Ishikawa (cell line): ENCODE measurements around the gene RTN1.

Experiments used
- CEBPB ChIP-seq: IDR thresholded peaks from 2 replicates; pipeline ENCODE4 v1.6.1; 2012
- CREB1 ChIP-seq: IDR thresholded peaks from 2 replicates; pipeline ENCODE4 v1.6.1; 2012; ENCODE audit warnings: low read depth
- EGR1 ChIP-seq: IDR thresholded peaks from 2 replicates; pipeline ENCODE4 v1.6.1; 2012
- EP300 ChIP-seq: IDR thresholded peaks from 2 replicates; pipeline ENCODE4 v1.6.1; 2012; ENCODE audit warnings: borderline replicate concordance
- FOXM1 ChIP-seq: IDR thresholded peaks from 2 replicates; pipeline ENCODE4 v1.6.1; 2012; ENCODE audit warnings: low read depth, borderline replicate concordance
- MAX ChIP-seq: IDR thresholded peaks from 2 replicates; pipeline ENCODE4 v1.6.1; 2012
- NFIC ChIP-seq: IDR thresholded peaks from 2 replicates; pipeline ENCODE4 v1.6.1; 2012
- RAD21 ChIP-seq: IDR thresholded peaks from 2 replicates; pipeline ENCODE4 v1.6.1; 2012; ENCODE audit warnings: low read depth
- REST ChIP-seq: IDR thresholded peaks from 2 replicates; pipeline ENCODE4 v1.6.1; 2012; ENCODE audit warnings: low read depth, mild to moderate bottlenecking
- TAF1 ChIP-seq: IDR thresholded peaks from 2 replicates; pipeline ENCODE4 v1.6.1; 2012; ENCODE audit warnings: low read depth, mild to moderate bottlenecking
- TCF12 ChIP-seq: IDR thresholded peaks from 2 replicates; pipeline ENCODE4 v1.6.1; 2012; ENCODE audit warnings: low read depth
- TEAD4 ChIP-seq: IDR thresholded peaks from 2 replicates; pipeline ENCODE4 v1.6.1; 2012
- USF1 ChIP-seq: IDR thresholded peaks from 2 replicates; pipeline ENCODE4 v1.6.1; 2012
- YY1 ChIP-seq: IDR thresholded peaks from 2 replicates; pipeline ENCODE4 v1.6.1; 2012; ENCODE audit warnings: low read depth
- ZBTB7A ChIP-seq: IDR thresholded peaks from 2 replicates; pipeline ENCODE4 v1.6.1; 2012; ENCODE audit warnings: low read depth

The RTN1 gene

GRCh38 chr14:59863806-59864525 is 6.6 kb downstream of the RTN1 start:
- TF ChIP-seq RAD21 = no peak
- no peak for TF ChIP-seq YY1
- TF ChIP-seq EGR1 = no peak
- no peak for TF ChIP-seq EP300
- TF ChIP-seq REST = no peak
- TF ChIP-seq TAF1 = no peak

- TF ChIP-seq USF1 = no peak
- TF ChIP-seq TAF1 = no peak
- TF ChIP-seq YY1 = no peak
- no peak for TF ChIP-seq EGR1
- TF ChIP-seq CREB1 = no peak
Measured at GRCh38 chr14:59857328-59857727, 13.2 kb downstream of the RTN1 start.

- TF ChIP-seq MAX = no peak
- no peak for TF ChIP-seq USF1
- no peak for TF ChIP-seq EGR1
- TF ChIP-seq REST = no peak
- no peak for TF ChIP-seq EP300
- no peak for TF ChIP-seq NFIC
- TF ChIP-seq RAD21 = no peak
- TF ChIP-seq TEAD4 = no peak
- TF ChIP-seq TAF1 = no peak
- no peak for TF ChIP-seq FOXM1
- TF ChIP-seq CEBPB = no peak
- TF ChIP-seq ZBTB7A = no peak
- no peak for TF ChIP-seq TCF12
- TF ChIP-seq CREB1 = no peak
- TF ChIP-seq YY1 = no peak
Measured at GRCh38 chr14:59852350-59852749, 18.2 kb downstream of the RTN1 start.

GRCh38 chr14:59850458-59850857 is 20.1 kb downstream of the RTN1 start:
- TF ChIP-seq ZBTB7A (no peak), REST (no peak), CEBPB (no peak), TCF12 (no peak), FOXM1 (no peak), NFIC (no peak)

- TF ChIP-seq TCF12 (no peak), MAX (no peak), RAD21 (no peak), CEBPB (no peak), USF1 (no peak), TAF1 (no peak), NFIC (no peak), REST (no peak), YY1 (no peak), TEAD4 (no peak), FOXM1 (no peak), CREB1 (no peak), ZBTB7A (no peak), EGR1 (no peak), EP300 (no peak)
Measured at GRCh38 chr14:59849411-59850130, 21.0 kb downstream of the RTN1 start.
